Non-pigmented ciliary epithelial cell (primary cell): ENCODE data around the gene RAPSN.

Source experiments
- DNase-seq: peaks from one replicate; pipeline ENCODE4 v3.0.0-alpha.2; 2010; ENCODE audit warnings: low read depth

RAPSN gene

DNA sequence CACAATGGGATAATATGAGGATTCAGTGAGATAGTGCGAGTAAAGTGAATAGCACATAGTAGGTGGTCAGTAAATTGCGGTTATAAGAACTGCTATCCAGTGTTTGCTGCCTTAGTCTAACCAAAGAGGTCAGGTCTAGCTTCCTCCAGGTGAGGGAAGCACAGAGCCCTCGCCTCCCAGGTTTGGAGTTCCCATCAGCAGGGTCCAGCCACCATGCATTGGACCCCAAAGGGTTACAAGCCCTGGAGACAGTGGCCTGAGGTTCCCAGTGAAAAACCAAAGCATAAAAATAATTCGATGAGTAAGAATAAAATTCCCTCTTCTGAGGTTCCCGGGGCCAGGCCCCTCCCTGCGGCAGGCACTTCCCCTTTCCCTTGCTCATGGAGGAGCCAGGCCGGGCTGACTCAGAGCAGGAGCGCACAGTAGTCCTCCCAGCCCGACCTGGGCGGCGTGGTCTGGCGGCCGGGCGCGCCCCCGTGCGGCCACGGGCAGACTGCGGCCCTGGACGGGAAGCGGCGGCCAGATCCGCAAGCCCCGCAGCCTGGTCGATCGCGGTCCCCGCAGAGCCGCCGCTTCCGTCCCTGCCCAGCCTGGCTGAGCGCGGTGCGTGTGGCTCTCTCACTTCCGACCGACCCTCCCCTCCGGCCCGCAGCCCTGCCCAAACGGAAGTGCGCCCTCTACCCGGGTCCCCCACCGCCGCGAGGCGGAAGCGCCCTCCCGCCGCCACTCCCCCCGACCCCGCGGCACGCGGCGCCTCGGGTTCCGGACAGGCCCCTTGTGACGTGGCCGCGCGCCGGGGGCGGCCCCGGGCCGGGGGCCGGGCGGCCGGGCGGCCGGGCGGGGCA lies 41.0 kb downstream of the RAPSN start, which contains the start of gene SLC39A13:
Gene SLC39A13, plus strand, starts transcription at position 845 of the 845 bp plus-strand sequence. CDS start 1,505 bp downstream, outside the sequence.
- peak; percentile 80 for DNase-seq

DNA sequence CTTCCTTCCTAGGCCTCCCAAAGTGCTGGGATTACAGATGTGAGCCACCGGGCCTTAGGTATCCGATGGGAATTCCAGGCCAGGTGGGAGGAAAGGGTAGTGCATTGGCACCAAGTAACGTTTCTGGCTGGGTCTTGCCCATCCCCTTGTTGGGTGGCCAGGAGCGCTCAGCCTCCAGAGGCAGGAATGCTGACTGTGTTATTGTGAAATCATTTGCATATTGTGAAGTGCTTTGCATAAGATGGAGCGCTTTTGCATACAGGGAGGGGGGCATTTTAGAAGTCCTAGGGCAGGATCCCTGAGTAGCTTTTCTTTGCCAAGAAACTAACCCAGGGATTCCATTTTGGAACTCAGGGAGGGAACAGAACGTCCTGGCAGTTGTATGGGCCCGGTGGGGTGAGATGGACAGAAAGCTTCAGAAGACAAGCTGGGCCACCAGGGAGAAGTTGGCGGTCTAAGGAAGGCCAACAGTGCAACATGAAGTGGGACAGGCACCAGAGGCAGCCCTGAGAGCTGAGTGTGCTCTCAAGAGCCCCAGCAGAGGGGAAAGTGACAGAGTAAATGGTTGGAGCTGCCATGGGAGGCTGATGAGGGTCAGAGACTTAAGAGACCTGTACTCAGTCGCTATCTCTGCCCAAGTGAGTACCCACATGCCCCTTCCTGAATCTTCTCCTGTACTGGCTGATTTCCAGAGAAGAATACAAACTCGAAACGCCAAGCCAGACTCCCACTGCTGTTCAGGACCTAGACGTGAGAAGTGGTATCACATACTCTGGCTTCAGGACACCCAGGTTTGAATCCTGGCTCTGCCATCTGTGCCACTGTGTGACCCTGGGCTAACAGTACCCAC lies 41.8 kb downstream of the RAPSN start:
- no peak for DNase-seq

DNA sequence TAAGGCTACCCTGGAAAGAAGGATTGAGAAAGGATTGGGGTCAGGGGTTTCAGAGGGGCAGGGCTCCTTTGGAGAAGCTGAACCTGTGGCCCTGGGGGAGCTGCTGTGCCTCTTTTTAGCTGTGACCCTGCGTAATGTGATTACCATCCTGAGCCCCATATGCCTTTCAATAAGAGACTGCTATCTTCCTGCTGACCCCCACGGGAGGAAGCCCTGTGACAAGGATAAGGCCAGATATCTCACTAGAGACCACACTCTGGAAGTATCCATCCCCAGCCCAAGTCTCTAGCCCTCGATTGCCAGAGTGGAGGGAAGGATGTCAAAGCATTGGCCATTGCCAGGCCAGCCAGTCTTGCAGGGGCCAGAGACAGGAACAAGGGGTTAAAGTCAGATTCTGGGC lies 45.4 kb downstream of the RAPSN start:
- no peak for DNase-seq

DNA sequence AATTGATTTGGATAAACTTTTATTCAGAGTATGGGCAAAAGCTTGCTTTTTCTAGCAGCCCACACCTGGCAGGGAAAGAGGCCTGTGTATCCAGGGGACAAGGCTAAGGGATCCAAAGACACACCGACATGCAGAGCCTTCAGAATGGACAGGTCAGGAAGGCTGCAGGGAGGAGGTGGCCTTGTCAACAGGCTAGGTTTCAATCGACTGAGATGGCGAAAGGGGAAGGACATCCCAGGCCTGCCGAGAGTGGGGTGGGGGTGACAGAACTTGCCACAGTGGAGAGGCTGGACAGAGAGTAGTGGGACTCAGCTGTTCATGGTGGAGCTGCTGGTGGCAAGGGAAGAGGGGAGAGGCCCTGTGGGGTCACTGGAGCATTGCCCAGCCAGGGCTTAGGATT lies 45.8 kb downstream of the RAPSN start:
- no peak for DNase-seq

DNA sequence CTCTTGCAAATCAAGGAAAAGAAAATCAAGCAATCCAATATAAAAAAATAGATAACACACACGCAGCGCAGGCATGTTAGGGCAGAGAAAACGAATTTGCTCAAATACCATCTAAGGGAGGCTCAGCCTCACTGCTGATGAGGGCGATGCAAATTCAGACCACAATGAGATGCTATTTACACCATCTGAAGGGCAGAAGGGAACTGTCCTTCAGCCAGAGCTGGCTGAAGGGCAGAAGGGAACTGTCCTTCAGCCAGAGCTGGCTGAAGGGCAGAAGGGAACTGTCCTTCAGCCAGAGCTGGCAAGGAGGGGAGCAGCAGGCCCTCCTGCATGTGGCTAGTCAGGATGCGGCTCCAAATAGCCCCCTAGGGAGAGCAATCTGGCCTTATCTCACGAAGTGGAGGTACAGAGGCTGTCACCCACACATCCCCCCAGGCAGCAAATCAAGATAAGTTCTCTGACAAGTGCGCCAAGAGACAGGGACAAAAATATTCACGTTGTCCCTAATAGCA lies 48.1 kb downstream of the RAPSN start:
- DNase-seq, result no peak

DNA sequence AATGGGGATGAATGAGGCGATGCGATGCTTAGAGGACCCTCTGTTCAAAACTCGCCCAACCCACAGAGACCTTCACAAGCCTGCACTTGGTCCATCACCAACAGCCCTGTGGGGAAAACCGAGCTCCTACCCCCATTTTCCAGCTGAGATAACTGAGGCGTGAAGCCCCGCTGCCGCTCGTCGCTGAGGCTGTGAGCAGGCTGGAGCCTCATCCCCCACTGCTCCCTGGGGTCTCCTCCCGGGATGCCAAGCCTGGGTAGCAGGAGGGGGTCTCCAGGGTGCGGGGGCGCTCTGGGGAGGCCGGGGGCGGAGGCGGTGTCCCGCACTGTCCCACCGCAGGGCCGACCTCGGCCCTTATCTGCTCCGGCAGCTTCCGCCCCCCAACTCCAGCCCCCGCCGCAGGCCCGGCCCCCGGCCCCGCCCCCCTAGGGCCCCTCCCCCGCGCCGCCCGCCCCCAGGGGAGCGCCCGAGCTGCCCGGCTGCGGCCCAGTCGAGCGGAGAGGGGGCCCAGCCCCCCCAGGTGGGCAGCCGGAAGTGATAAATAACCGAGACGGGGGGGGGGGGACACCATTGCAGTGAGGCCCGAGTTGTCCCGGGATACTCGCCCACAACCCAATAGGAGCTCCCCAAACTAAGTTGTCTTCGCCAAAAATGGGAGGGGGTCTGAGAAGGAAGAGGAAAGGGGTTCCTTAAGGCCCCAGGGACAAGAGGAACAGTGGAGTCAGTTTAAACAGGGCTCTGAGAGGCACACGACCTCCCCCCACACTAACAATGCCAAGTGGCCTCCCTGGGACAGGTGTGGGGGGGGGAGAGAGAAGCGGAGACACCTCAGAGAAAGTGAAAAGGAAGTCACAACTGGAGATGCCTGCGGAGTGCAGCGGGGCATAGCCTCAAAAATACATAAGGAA lies 48.8 kb downstream of the RAPSN start:
- DNase-seq, result no peak

DNA sequence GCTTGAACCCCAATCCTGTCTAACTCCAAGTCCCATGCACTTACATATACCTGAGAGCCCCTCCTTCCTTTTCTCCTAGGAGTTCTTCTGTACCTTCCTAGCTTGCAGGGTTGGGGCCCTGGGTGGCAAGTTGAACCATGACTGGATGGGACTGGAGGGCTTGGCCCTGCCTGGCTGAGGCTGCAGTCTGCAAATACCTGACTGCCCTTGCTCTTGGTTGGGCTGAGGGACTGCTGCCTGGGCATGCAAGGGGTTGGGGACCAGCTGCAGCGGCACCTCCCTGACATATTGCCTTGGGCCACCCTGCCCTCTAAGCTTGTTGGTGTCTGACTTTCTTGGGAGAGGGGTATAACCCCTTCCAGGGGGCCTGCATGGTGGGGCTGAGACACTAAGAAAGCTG lies 50.4 kb downstream of the RAPSN start:
- DNase-seq, result no peak

DNA sequence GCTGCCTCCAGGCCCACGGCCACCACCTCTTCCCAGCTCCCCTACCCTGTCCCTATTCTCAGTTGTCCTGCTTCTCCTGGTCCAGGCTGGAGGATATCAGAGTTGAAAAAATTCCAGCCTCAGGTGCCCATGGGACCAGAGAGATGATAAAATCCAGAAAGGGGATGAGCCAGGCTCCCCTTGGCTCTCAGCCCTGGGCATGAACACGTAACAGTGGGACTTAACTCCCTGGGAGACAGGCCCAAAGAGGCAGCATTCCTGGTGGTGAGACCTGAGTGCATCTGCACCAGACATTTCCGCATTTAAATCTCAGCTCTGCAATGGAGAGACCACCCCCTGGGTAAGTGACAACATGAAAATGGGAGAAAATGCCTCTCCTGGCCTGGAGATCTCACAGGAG lies 50.9 kb downstream of the RAPSN start:
- no peak for DNase-seq

DNA sequence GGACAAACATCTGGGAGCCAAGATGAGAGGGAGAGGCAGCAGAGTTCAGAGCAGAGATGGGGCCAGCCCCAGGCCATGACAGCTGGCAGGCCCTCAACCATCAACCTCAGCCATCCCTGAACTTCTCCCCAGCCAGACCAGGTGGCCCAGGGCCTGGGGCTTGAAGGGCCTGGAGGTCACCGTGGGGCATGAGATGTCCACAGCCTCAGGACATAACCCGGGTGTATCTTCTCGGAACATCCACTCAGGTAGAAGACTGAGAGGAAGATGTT lies 53.0 kb downstream of the RAPSN start:
- no peak for DNase-seq

DNA sequence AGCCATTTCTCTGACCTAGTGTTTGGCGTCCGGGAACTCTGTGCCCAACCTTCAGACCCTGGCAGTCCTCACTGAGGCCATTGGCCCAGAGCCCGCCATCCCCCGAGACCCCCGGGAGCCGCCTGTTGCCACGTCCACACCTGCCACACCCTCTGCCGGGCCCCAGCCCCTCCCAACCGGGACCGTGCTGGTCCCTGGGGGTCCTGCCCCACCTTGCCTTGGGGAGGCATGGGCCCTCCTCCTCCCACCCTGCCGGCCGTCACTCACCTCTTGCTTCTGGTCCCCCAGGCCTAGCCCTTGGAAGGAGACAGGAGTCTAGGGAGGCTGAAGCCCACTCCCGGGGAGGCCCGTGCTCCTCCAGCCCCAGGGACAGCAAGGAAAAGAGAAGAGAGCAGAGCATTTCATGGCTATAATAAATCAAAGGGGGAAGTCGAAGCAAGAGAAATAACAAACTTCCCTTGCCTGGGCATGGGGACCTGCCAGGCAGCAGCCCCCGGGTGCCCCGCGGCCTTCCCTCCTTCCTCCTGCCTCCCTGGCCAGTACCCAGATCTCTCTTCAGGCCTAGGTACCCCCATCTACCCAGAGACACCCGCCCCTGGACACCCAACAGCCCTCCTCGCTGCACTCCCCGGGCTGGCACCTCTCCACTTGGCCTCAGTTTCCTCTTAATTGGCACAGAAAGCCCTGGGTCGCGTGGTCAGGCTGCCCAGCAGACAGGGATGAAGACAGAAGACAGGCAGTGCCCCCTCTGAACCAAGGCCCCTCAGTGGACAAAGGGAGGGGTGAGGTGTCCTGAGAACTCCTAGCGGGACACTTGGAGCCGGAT lies 53.5 kb downstream of the RAPSN start:
- no peak for DNase-seq

DNA sequence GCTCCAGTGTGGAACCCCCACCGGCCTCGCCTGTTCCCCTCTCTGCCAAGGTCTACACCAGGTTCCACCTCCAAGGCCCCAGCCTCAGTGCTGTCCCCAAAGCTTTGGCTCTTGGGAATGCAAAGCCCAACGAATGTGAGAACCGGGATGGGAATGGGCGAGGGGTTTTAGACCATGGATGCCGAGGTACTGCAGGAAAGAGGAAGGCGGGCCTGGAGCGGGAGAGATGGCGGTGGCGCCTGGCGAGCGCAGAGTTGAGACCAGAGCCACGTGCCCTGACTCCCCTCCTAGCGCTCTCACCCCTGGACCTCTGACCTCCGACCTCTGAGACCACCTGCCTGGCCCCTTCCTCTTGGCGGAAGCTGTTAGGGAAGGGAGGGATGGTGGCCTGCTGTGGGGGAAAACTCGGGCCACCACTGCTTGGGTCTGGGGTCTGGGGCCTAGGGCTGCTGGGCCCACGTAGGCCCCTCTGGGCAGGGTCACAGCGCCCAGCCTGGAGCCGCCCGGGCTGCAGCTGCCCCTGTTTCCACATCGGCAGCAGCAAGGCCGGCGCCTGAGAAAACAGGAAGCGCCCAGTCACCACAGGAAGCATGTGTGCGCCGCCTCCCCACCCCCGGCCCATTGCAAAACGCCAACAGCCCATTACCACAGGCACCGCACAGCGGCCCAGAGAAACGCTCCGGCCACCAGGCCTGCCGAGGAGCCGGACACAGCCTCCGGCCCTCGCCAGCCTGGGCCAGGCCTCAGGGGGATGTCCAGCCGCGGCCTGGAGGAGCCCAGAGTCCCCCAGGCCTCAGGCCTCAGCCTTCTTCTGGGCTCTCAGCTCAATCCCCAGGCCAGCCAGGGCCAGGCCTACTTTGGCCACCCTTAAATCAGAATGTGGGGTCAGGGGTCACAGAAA lies 54.4 kb downstream of the RAPSN start:
- no peak for DNase-seq

DNA sequence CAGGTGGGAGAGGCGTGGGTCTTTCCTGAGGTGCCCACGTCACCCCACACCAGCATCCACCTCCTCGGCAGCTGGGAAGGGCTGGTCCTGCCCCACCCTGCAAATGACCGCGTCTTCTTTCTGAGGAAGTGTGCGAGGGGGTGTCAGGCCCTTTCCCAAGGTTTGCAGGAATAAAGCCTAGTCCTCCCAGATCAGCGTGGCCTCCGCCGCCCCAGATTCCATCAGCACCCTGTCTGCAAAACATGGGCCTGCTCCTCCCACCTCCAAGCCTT lies 55.0 kb downstream of the RAPSN start:
- DNase-seq, result no peak

DNA sequence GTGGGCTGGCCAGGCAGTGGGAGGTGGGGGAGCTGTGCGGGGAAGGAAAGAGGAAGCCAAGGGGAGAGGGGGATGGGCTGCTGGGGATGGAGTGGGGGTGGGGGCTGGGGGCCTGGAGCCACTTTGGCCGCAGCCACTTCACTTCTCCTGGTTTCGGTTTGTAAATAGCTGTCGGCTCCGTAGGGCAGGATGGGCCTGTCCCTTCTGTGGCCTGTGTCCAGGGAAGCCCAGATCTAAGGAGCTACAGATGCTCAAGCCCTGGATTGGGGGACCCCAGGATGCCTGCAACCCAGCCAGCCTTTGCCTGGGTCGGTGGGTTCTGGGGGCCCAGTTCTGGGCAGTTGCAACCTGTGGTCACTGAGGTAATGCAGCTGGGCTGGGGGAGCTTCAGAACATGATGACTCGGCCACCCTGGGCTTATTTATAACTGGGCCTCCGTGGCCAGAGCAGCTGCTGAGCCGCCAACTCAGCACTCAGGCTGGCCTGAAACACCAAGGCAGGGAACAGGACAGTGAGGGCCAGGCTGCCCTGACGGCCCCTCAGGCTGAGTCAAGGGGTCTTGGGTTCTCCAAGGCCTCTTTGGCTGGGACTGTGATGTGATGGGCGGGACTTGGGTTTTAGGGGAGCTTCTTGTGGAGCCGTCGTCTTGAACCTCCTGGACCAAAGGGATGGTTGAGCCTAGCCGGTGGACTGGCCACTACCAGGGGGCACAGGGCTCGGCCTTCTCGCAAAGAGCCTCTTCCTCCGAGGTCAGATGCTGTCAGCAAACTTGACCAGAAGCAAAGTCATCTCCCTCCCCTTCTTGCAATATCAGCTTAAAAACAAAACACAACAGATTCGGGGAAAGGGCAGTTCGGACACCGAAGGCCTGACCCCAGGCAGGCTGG lies 55.5 kb downstream of the RAPSN start:
- no peak for DNase-seq

DNA sequence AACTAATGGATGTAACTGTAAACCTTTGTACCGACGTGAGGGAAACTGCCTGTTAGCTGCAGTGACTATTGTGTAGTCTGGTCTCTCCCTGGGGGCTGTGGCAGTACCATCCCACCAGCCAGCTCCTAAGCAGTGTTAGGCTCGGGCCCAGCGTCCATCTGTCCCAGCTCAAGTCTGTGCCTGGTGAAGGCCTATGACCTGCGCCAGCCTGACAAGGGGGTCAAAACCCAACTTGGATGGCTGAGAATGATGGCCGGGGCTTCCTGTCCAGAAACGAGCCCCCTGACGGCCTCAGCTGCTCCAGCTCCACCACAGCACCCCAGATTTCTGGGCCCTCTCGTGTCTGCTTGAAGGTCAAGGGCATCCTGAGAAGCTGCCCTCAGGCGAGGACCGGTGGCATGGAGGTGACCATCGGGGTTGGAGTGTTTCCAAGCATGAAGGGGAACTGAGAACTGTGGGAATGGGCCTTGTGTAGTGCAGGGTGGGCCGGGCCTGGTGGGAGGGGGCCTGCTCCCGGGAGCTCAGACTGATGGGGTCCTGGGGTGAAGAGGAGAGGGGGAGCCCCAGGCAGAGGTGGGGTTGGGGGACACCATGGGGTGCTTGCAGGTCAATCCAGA lies 56.3 kb downstream of the RAPSN start:
- no peak for DNase-seq

DNA sequence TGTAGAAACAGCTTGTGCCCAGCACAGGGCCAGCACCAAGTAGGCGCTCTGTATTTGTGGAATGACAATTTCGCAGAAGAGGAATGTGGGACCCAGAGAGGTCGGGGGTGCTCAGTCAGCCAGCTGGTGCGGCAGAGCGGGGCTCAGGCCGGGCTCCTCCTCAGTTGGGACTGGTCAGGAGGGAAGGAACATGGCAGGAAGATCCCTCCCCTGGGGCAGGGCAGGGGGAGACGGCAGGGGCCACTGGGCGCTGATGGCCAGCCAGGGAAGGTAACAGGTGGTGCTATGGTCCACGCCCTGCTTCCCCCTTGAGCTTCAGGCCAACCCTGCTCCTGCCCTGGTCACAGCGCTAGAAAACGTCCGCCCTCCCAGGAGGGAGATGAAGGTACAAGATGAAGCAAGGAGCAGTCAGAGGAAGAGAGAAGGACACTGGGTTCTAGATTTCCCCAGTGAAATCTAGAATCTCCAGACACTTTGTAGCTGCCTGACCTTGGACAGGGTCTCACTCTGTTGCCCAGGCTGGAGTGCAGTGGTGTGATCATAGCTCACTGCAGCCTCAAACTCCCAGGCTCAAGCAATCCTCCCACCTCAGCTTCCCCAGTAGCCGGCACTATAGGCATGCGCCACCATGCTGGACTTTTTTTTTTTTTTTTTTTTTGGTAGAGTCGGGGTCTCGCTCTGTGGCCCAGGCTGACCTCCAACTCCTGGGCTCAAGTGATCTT lies 57.1 kb downstream of the RAPSN start:
- no peak for DNase-seq

DNA sequence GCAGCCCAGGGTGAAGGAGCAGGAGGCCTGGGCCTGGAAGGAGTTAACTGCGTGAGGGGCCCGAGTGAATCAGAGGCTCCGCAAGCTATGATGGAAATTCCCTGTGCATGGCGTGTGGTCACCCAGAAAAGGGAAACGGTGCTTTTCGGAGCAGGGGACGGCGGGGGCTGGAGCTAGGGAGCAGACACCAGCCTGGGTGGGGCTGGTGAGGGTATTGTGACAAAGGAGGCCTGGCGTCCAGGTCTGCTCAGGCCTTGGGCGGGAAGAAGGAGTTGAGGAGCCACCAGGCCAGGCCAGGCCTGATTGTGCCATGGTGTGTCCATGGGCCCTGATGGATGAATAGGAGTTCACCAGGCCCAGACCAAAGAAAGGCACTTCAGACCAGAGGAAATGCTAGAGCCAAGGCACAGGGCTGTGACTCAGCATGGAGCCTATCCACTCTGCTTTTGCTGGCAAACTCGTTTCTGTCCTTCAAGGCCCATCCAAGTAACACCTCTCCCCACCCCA lies 57.8 kb downstream of the RAPSN start:
- no peak for DNase-seq

DNA sequence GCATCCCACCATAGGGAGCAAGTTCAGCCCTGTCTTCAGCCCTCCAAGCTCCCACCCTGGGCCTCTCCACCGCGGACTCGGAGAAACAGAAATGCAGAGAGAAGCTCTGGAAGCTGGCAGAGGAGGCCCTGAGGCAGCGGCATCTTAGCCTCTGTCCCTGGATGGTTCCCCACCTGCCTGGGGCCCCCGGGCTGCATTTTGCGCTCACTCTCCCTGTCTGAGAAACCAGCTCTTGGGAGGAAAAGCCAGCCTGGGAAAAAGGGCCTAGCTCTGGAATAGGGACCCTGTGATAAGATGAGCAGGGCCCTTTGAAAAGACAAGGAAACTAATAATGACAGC lies 58.5 kb downstream of the RAPSN start:
- DNase-seq, result no peak
